NB4 (cell line): ENCODE data around the gene PPRC1.

Source experiments
- DNase-seq: peaks from one replicate; pipeline ENCODE4 v3.0.0; 2010; ENCODE audit warnings: low read depth
- H3K4me3 ChIP-seq: one replicate; pipeline ENCODE4 v1.5.1; 2011; ENCODE audit warnings: mild to moderate bottlenecking, low read depth, low read length, moderate library complexity
- MYC ChIP-seq: IDR thresholded peaks from 2 replicates; pipeline ENCODE4 v1.6.1; 2011; ENCODE audit warnings: low read depth, low read length
- POLR2A ChIP-seq: IDR thresholded peaks from 2 replicates; pipeline ENCODE4 v1.6.1; 2011; ENCODE audit warnings: mild to moderate bottlenecking; ENCODE audit not compliant: insufficient read length; ENCODE audit errors: extremely low read depth
- TF ChIP-seq, protein P1 (sequence below): IDR thresholded peaks from 2 replicates; pipeline ENCODE4 v1.6.1; 2011; ENCODE audit warnings: low read depth, low read length
- TF ChIP-seq, protein P2 (sequence below): IDR thresholded peaks from one replicate; pipeline ENCODE4 v1.5.1; 2012; ENCODE audit warnings: low read depth, low read length

The PPRC1 gene

DNA sequence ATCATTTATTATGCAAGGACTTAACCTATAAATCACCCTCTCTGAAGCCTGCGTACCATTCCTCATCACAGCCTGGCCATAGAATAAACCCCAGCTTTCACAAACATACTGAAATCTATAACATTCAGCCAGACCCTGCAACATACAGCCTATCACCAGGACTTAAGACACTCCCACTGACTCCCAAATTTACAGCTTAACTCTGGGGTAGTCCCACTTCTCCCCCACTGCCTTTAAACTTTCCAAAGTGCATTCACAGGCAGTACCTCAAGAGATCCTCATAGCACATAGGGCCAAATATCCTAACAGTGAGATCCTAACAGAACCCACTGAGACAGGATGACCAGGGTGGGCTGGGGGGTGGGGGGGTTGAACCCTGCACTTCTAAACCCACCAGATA is 16.2 kb upstream of the PPRC1 start:
- peak overlapping the region; percentile 7 for H3K4me3 ChIP-seq
- DNase-seq: no peak
- TF ChIP-seq MYC (no peak), POLR2A (no peak)
- TF ChIP-seq, protein P1, sequence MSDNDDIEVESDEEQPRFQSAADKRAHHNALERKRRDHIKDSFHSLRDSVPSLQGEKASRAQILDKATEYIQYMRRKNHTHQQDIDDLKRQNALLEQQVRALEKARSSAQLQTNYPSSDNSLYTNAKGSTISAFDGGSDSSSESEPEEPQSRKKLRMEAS: no peak
- TF ChIP-seq, protein P2, sequence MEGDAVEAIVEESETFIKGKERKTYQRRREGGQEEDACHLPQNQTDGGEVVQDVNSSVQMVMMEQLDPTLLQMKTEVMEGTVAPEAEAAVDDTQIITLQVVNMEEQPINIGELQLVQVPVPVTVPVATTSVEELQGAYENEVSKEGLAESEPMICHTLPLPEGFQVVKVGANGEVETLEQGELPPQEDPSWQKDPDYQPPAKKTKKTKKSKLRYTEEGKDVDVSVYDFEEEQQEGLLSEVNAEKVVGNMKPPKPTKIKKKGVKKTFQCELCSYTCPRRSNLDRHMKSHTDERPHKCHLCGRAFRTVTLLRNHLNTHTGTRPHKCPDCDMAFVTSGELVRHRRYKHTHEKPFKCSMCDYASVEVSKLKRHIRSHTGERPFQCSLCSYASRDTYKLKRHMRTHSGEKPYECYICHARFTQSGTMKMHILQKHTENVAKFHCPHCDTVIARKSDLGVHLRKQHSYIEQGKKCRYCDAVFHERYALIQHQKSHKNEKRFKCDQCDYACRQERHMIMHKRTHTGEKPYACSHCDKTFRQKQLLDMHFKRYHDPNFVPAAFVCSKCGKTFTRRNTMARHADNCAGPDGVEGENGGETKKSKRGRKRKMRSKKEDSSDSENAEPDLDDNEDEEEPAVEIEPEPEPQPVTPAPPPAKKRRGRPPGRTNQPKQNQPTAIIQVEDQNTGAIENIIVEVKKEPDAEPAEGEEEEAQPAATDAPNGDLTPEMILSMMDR: no peak

DNA sequence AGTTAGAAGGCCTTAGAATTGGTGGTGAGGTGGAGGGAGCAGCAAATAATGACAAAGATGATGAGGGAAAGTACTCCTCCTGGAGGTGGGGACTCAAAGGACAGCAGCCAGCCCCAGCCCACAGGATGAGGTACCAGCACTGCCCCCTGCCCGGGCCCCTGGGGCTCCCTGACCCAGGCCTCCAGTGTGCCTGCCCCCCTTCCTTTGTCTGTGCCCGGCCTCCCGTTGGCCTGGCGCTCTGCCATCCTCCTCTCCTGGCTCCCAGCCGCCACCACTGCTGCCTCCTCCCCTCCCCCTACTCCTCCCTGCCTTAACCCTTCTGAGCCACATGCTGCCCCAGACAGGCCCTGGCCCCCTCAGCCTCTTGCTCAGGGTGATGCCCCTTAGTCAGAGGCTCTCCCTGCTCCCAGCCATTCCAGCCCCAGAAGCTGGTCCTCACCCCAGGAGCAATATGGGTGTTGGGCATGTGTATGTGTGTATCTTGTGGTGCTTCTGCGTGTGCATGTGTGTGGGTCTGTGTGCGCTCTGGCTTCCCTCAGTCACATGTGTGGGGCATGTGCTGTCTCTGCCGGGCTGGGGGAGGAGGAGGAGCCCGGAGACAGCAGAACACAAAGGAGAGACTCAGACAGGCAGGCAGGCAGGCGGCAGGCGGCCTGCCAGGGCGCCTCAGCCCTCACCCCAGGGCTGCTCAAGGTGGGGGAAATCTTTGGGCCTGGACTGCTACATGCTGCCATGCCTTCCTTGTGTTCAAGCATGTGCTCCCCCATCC is 15.3 kb upstream of the PPRC1 start:
- TF ChIP-seq MYC (peak; percentile 84; the same call in 1 of the 2 replicates), POLR2A (peak; percentile 21)
- TF ChIP-seq, protein P2: peak; percentile 35
- TF ChIP-seq, protein P1: peak; percentile 94
- DNase-seq: peak; percentile 91
- H3K4me3 ChIP-seq: peak overlapping the region; percentile 71

DNA sequence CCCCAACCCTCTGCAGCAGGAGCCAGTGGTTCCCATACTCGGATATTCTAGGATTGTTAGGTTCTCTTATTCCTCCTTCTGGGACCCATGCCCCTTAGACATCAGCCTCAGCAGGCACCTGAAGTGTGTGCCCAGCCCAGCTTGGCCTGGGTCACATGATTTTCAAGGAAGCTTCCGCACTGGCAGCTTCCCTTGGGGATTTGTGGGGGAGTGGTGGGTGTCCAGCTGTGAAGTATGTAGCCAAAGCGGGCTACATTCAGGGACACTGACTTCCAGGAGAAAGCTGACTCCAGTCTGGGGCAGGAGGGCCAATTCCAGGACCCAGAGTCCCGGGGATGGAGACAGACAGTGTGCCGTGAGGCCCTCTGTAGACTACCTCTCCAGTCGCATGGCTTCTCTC is 14.0 kb upstream of the PPRC1 start:
- peak overlapping the region; percentile 71 for H3K4me3 ChIP-seq
- TF ChIP-seq, protein P2: no peak
- TF ChIP-seq, protein P1: peak; percentile 43
- TF ChIP-seq POLR2A (no peak), MYC (peak; percentile 62)
- peak; percentile 87 for DNase-seq

DNA sequence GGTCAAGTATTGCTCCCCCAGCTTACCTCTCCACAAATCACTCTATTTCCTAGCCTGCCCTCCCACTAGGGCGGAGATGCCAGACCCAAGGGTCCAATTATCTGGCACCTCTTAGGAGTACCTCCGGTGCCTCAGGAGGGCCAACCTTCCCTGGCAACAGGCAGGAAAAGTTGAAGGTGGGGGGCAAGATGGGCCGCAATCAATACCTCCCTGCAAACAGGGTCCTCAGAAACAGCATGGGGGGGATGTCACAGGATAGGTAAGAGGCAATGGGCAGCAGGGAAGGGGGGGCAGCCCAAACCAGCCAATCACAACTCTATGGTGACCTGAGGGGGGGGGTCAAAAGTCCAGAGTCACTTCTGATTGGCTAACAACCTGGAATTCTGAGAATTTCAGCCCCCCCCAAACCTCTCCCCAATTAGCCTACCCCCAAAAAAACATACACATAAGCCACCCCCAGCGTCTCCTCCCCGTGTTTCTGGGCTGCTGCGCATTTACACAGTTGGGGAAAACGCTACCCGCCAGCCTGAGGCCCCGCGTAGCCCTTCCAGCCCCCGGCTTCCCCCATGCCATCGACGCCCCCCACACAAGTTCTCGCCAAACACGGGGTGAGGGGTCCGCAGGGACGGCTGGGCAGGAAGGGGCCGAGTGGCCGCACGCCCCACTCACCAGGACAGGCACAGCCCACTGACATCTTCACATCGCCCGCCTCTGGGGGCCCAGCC is 13.3 kb upstream of the PPRC1 start:
- TF ChIP-seq, protein P2: no peak
- H3K4me3 ChIP-seq: peak overlapping the region; percentile 71
- DNase-seq: peak; percentile 70

DNA sequence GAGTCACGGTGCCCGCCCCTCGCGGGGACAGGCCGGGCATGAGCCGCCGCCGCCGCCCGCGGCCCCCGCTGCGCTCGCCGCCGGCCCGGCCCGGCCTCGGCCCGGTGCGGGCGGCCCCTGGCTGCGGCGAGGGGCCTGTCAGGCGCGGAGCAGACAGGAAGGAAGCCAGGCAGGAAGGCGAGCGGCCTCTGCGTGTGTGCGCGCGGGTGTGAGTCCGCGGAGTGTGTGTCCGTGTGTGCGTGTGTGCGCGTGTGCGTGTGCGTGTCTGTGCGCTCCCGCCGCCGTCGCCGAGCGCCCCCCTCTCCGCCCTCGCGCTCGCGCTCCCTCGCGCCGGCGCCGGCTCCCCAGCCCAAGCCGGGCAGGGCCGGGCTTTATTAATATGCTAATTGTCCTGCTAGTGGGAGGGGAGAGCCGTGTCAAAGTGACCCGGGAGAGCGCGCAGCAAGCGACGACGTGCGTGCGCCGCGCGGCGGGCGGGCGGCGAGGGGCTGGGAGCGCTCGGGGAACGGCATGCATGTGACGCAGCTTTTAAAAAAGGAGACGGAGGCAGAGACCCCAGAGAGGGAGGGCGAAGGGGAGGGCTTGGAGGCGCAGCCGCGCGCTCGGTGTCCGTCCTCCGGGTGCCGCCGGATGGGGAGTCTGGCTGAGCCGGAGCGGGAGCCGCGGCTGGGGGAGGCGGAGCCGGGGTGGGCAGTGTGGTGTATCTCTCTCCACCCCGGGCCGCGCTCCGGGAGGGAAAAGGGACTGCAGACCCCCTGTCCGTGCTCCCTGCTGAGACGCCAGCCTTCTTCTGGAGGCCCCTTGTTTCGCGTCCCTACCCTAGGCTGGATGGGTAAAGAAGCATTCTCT is 12.5 kb upstream of the PPRC1 start, which contains the start of gene LDB1:
LDB1 (minus strand) TSS at position 227 of the 849 bp plus-strand sequence. CDS start 258 bp downstream, outside the sequence.
- TF ChIP-seq, protein P1: peak; percentile 74
- TF ChIP-seq MYC (peak; percentile 63), POLR2A (peak; percentile 89)
- TF ChIP-seq, protein P2: no peak
- peak; percentile 91 for DNase-seq
- H3K4me3 ChIP-seq: peak within 1 kb of the TSS; percentile 71
